Fibroblast of peridontal ligament (primary cell): ENCODE results near the gene B9D1.
"Not testable (repeated sequence)": the region's sequence is repeated elsewhere in the genome, so short reads cannot be mapped to it uniquely, and the experiment has no call there.

ENCODE experiments used
- DNase-seq: peaks from one replicate; pipeline ENCODE4 v3.0.0-alpha.2; 2010; ENCODE audit errors: extremely low read depth

The B9D1 gene

DNA sequence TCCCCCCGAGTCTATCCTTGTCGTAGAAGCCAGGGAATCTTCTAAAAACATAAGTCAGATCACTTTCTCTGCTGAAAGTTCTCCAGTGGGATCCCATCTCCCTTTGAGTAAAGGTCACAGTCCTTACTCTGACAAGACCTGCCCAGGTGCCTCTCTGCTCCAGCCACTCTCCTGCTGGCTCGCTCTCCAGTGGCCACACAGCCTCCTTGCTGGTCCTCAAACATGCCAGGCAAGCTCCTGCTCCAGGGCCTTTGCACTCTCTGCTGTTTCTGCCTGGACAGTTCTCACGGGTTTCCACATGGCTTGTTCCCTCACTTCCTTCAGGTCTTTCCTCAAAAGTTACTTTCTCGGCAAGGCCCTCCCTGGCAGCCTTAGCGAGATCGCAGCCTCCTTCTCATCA lies 3.4 kb downstream of the B9D1 start:
- no peak for DNase-seq

DNA sequence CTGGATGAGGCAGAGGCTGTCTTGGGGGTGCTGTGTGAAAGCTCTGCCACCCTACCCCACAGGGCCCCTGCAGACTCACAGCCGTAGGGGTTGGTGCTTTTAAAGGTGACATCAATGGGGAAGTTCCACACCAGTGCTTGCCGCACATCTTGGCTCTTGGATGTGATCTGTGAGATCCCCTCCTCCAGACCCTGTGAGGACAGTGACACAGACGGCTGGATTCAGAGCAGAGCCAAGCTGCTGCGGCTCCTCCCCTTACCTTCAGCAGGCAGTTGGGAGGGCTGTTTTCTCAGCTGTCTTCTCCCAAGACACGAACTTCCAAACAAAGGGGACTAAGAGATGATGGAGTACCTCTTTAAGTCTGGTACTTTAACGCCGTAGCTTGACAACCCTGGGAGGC lies 4.8 kb downstream of the B9D1 start:
- DNase-seq = no peak

DNA sequence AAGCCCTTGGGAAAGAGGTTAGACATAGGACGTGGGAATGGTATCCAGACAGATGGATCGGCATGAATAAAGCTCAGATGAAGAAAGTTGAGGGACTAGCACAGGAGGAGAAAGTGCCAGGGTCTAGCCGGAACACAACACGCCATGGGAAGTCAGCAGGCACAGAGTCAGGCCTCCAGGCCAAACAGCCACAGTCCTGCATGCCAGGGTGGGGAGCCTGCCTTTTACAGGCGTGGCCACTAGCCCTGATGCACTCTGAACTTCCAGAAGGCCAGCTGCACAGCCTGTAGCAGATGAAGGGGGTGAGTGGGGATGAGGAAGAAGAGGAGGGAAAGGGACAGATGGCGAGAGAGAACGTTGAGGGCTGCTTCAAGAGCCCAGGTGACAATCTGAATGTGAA lies 5.2 kb downstream of the B9D1 start:
- no peak for DNase-seq

- DNase-seq = no peak
Observed at GRCh38 chr17:19354748-19355147, 7.8 kb downstream of the B9D1 start.

DNA sequence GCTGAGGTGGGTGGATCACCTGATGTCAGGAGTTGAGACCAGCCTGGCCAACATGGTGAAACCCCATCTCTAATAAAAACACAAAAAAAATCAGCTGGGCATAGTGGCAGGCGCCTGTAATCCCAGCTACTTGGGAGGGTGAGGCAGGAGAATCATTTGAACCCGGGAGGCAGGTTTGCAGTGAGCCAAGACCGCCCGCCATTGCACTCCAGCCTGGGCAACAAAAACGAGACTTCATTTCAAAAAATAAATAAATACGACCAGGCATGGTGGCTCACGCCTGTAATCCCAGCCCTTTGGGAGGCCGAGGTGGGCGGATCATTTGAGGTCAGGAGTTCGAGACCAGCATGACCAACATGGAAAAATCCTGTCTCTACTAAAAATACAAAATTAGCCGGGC lies 9.1 kb downstream of the B9D1 start:
- DNase-seq = not testable (repeated sequence)

DNA sequence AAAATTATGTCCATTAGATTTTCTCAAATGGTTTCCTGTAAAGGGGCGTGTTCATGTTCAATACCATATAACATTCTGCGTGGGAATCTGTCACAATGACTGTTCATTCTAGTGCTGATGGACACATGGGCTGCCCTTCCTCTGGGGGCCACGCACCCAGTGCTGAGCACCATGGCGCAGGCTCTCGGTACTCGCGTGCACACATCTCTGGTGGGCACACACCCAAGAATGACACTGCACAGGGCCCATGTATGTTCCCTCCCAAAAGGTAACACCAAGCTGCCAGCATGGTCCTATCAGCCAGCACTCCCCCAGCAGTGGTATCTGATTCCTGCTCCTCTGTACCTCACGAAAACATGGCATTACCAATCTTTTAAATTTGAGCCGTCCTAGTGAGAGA lies 13.7 kb downstream of the B9D1 start:
- no peak for DNase-seq

GRCh38 chr17:19348081-19348650 lies 14.4 kb downstream of the B9D1 start:
- DNase-seq = no peak

DNA sequence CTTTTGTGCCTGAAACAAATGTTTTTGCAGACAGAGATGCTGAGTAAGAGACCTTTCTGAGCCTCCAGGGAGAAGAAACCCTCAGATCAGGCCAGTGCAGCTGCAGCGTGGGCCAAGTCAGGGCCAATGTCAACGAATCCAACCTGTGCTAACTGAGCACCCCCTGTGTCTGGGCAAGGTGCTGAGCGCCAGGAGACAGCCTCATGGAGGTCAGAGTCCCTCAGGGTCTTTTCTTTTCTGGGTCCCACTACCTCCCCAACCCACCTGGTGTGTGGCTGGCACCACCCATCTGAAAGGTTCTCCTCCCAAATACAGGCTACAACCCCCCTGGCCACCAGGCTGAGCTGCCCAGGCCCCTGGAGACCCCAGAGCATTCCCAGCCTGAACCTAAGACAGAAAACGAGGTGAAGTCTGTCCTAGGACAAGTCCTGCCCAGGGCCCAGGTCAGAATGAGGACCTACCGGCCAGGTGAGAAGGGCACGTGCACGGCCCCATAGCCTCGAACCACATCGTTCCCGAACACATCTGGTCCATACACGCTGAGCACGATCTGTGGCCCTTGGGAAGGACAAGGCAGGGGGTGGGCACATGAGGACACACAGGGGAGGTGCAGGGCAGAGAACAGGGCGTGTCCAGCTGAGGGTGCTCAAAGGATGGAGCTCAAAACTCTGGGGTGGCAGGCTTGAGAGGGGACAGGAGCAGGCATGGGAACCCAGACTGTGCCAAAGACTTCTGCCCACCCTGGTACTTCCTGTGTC lies 15.0 kb downstream of the B9D1 start:
- DNase-seq = no peak

- DNase-seq = peak; percentile 72
Observed at GRCh38 chr17:19346351-19347255, 15.9 kb downstream of the B9D1 start.

GRCh38 chr17:19345486-19346350 lies 16.8 kb downstream of the B9D1 start:
- no peak for DNase-seq

GRCh38 chr17:19345067-19345460 lies 17.5 kb downstream of the B9D1 start:
- DNase-seq = no peak

DNA sequence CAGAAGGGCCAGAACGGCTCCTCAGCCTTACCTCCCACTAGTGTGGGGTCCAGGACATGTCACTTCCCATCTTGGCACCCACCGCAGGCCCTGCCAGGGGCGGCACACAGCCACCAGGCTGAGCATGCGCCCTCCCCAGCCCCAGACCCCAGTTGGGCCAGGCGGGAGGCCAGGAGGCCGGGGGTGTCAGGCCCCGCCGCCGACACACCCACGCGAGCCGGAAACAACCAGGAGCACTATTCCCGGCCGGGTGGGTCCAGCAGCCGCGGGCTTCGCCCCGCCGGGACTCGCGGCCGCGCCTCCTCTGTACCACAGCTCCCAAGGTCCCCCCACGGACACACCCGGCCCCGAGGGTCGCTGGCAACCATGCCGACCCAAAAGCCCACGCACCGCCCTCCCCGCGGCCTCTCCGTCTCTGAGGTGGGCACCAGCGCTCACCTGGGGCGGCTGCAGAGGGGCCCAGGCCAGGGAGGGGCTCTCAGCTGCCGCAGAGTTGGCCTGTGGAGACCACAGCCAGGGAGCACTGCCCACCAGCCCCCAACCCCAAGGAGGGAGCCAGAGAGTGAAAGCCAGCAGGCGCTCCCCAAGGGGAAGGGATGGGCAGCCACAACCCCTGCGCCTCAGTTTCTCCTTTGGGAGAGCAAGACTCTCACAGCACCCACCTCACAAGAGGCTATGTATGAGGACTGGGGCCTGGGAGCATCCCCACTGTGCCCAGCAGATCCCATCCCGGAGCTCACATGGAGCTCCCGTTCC lies 18.0 kb downstream of the B9D1 start:
- DNase-seq = no peak

GRCh38 chr17:19343671-19344151 lies 18.8 kb downstream of the B9D1 start:
- no peak for DNase-seq

DNA sequence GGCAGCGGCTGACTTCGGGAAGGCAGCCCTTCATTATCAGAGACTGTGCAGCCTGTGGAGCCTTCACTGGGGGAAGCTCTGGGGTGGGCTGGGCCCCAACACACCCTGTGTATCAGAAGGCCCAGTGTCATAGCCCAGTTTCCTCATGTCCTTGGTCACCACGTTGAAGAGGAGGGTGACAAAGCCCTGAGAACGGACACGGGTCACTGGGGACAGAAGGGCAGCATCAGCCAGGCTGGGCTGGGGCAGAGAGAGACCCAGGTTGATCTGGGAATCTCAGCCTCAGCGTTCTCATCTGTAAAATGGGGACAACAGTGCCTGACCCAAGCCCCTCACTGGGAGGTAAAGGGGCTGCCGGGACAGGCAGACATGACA lies 19.3 kb downstream of the B9D1 start:
- no peak for DNase-seq

DNA sequence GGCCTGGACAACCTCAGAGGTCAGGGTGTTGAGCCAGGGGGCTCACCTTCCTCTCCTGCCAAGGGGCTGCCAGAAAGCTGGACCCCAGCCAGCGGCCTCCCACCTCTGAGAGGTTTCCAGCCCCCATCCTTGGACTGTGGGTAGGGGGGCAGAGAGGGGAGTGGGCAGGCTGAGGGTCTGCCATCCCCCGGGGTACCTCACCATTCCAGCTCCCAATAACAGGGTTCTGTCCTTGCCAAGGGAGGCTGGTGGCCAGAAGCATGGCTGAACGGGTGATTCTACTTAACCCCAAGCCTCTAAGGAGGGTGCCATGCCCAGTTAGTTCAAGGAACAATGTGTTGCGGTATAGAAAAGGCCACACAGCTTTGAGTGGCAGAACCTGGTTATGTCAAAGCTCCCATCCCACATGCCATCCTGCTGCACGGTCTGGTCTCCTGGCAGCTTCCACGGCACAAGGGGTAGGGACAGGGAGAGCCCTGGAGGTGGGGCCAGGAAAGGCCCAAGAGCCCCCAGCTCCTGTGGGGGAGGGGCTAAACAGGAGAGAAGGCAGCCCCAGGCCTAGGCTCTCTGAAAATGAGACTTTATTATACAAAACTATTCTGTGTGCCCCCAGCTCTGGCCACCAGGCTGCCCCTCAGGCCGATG lies 19.8 kb downstream of the B9D1 start:
- no peak for DNase-seq

DNA sequence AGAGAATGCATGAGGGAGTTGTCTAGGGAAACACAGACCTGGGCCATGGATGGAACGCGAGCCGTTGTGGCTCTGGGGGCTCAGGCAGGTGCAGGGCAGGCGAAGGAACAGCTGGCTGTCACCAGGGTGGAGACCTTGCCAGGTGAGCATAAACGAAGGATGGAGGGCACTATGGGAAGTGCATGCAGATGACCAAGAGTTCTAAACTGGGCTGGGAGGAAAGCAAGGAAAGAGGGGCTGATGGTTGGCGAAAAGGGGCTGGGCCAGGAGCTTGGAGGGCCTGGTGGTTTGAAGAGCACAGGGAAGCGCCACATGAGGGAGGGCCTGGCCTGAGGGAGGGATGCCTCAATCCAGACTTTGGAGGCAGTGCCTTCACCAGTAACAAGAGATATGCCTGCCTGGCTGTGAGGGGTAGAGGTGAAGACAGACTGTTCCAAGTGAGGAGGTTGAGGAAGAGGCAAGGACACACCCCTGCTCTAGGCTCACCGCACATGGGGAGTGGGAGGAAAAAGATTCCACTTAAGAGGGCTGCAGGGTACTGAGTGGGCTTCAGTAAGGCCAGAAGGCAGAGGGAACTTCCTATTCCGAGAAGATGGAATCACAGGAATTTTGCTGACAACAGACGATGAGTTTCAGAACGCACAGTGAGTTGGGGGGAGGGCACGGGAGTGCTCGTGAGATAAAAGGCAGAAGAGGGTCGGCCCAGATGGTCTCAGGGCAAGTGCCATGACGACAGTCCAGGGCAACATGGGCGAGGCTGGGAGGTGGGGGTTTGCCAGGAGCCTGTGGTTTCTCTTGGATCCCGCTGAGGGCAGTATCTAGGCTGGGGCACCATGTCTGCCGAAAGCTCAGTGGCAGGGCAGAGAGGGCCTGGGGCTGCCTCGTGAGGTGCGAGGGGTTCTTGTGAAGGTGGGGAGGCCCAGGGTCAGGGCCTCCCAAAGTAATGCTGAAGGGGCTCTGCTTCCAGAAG lies 20.6 kb downstream of the B9D1 start:
- DNase-seq = peak; percentile 42

- no peak for DNase-seq
Observed at GRCh38 chr17:19341211-19341631, 21.3 kb downstream of the B9D1 start.

GRCh38 chr17:19339341-19339815 lies 23.1 kb downstream of the B9D1 start:
- peak; percentile 76 for DNase-seq
